SK-N-SH treated with all-trans-retinoic acid at 6 μM for 48 hours (cell line): ENCODE results near the gene TTC16.

Experiments
- ATAC-seq: fragments of 200-7000 bp; cut with Tn5 transposase; 3 replicates; pipeline ENCODE4 v1.9.1; 2020; ENCODE audit warnings: mild to moderate bottlenecking, moderate library complexity
- ARNTL ChIP-seq: fragments of 450-650 bp; formaldehyde crosslinking; IDR thresholded peaks from 2 replicates; pipeline ENCODE4 v1.5.0; 2020; ENCODE audit warnings: low read depth, mild to moderate bottlenecking, moderate library complexity, borderline replicate concordance
- BACH2 ChIP-seq: fragments of 250-450 bp; sonication (Bioruptor Pico); IDR thresholded peaks from 2 replicates; pipeline ENCODE4 v1.9.0; 2021; ENCODE audit warnings: mild to moderate bottlenecking, borderline replicate concordance
- CREB5 ChIP-seq: fragments of 250-450 bp; sonication (Bioruptor Pico); IDR thresholded peaks from 2 replicates; pipeline ENCODE4 v1.5.1; 2020; ENCODE audit warnings: low read depth, mild to moderate bottlenecking, moderate library complexity
- CSDC2 ChIP-seq: fragments of 250-450 bp; sonication (Bioruptor Pico); IDR thresholded peaks from 2 replicates; pipeline ENCODE4 v1.5.0; 2020; ENCODE audit warnings: mild to moderate bottlenecking, moderate library complexity
- ESRRG ChIP-seq: fragments of 250-450 bp; sonication (Bioruptor Pico); IDR thresholded peaks from 2 replicates; pipeline ENCODE4 v1.6.1; 2021; ENCODE audit warnings: mild to moderate bottlenecking
- GLIS3 ChIP-seq: fragments of 250-450 bp; sonication (Bioruptor Pico); IDR thresholded peaks from 2 replicates; pipeline ENCODE4 v1.5.0; 2020; ENCODE audit warnings: mild to moderate bottlenecking, moderate library complexity
- ISL1 ChIP-seq: fragments of 250-450 bp; sonication (Bioruptor Pico); IDR thresholded peaks from 2 replicates; pipeline ENCODE4 v2.1.2; 2022; ENCODE audit warnings: mild to moderate bottlenecking, moderate library complexity
- PATZ1 ChIP-seq: fragments of 250-450 bp; sonication (Bioruptor Pico); IDR thresholded peaks from 2 replicates; pipeline ENCODE4 v1.8.0; 2020; ENCODE audit warnings: mild to moderate bottlenecking, moderate library complexity, borderline replicate concordance
- POU6F1 ChIP-seq: fragments of 250-450 bp; sonication (Bioruptor Pico); IDR thresholded peaks from 2 replicates; pipeline ENCODE4 v1.8.0; 2021; ENCODE audit warnings: low read depth, mild to moderate bottlenecking, moderate library complexity, borderline replicate concordance
- RARB ChIP-seq: fragments of 250-450 bp; sonication (Bioruptor Pico); IDR thresholded peaks from 2 replicates; pipeline ENCODE4 v1.8.0; 2021; ENCODE audit warnings: mild to moderate bottlenecking, moderate library complexity
- SNAI2 ChIP-seq: fragments of 250-450 bp; sonication (Bioruptor Pico); IDR thresholded peaks from 2 replicates; pipeline ENCODE4 v1.5.0; 2020; ENCODE audit warnings: mild to moderate bottlenecking, moderate library complexity
- TSHZ2 ChIP-seq: fragments of 250-450 bp; sonication (Bioruptor Pico); IDR thresholded peaks from 2 replicates; pipeline ENCODE4 v1.5.0; 2020; ENCODE audit warnings: mild to moderate bottlenecking, moderate library complexity
- ZC3H10 ChIP-seq: fragments of 250-450 bp; sonication (Bioruptor Pico); IDR thresholded peaks from 2 replicates; pipeline ENCODE4 v1.5.1; 2021; ENCODE audit warnings: mild to moderate bottlenecking, moderate library complexity
- ZFP3 ChIP-seq: fragments of 250-450 bp; sonication (Bioruptor Pico); IDR thresholded peaks from 2 replicates; pipeline ENCODE4 v1.5.0; 2020; ENCODE audit warnings: mild to moderate bottlenecking, moderate library complexity
- ZFP30 ChIP-seq: fragments of 450-650 bp; formaldehyde crosslinking; IDR thresholded peaks from 2 replicates; pipeline ENCODE4 v1.5.0; 2022; ENCODE audit warnings: mild to moderate bottlenecking, moderate library complexity
- ZNF565 ChIP-seq: fragments of 450-650 bp; formaldehyde crosslinking; conservative IDR thresholded peaks from 2 replicates; pipeline ENCODE4 v1.5.0; 2020; ENCODE audit warnings: low read depth, mild to moderate bottlenecking, moderate library complexity
- ZNF70 ChIP-seq: fragments of 450-650 bp; formaldehyde crosslinking; IDR thresholded peaks from 2 replicates; pipeline ENCODE4 v1.5.0; 2020; ENCODE audit warnings: mild to moderate bottlenecking, moderate library complexity
- ZNF8 ChIP-seq: fragments of 450-650 bp; formaldehyde crosslinking; IDR thresholded peaks from 2 replicates; pipeline ENCODE4 v1.5.0; 2020; ENCODE audit warnings: mild to moderate bottlenecking, moderate library complexity

TTC16 gene

GRCh38 chr9:127694890-127695720, 20.8 kb upstream of the TTC16 start:
- ATAC-seq: peak; percentile 46
- TF ChIP-seq ISL1 (CRISPR knock-in tag) (no peak), GLIS3 (CRISPR knock-in tag) (no peak), SNAI2 (CRISPR knock-in tag) (no peak), PATZ1 (CRISPR knock-in tag) (no peak)

- ATAC-seq: no peak
- TF ChIP-seq ZNF8 (no peak), ARNTL (CRISPR knock-in tag) (no peak), ZFP30 (CRISPR knock-in tag) (no peak), ZFP3 (no peak)
Measured at GRCh38 chr9:127697575-127697974, 18.3 kb upstream of the TTC16 start.

DNA sequence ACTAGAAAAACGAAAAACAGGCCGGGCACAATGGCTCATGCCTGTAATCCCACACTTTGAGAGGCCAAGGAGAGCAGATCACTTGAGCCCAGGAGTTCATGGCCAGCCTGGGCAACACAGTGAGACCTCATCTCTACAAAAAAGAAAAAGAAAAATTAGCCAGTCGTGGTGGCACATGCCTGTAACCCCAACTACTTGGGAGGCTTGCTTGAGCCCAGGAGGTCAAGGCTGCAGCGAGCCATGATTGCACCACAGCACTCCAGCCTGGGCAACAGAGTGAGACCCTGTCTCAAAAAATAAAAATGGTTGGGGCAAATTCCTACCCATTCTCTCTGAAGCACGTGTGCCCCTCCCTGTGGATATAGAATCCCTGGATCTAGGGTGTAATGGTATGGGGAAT, 17.5 kb upstream of the TTC16 start:
- no peak for ATAC-seq
- TF ChIP-seq RARB (CRISPR knock-in tag): no peak
- no peak for TF ChIP-seq ZFP3
- TF ChIP-seq ZC3H10 (CRISPR knock-in tag): no peak
- no peak for TF ChIP-seq SNAI2 (CRISPR knock-in tag)
- no peak for TF ChIP-seq POU6F1 (CRISPR knock-in tag)

GRCh38 chr9:127698985-127699670, 16.8 kb upstream of the TTC16 start:
- ATAC-seq: peak; percentile 95
- no peak for TF ChIP-seq TSHZ2
- no peak for TF ChIP-seq ZFP3
- TF ChIP-seq ZFP30 (CRISPR knock-in tag): no peak
- TF ChIP-seq CREB5 (CRISPR knock-in tag): no peak
- TF ChIP-seq ZC3H10 (CRISPR knock-in tag): no peak
- no peak for TF ChIP-seq ZNF565 (CRISPR knock-in tag)
- TF ChIP-seq ESRRG: no peak
- no peak for TF ChIP-seq BACH2 (CRISPR knock-in tag)
- no peak for TF ChIP-seq RARB (CRISPR knock-in tag)
- no peak for TF ChIP-seq GLIS3 (CRISPR knock-in tag)
- no peak; the same call in 1 of the 2 replicates for TF ChIP-seq SNAI2 (CRISPR knock-in tag)
- no peak for TF ChIP-seq ZNF70 (CRISPR knock-in tag)
- no peak for TF ChIP-seq ISL1 (CRISPR knock-in tag)
- TF ChIP-seq PATZ1 (CRISPR knock-in tag): no peak
- no peak for TF ChIP-seq CSDC2 (CRISPR knock-in tag)
